Brain microvascular endothelial cell (primary cell): ENCODE data around the gene BCHE.

Source experiments
- DNase-seq: peaks from one replicate; pipeline ENCODE4 v3.0.0-alpha.2; 2020
- H3K27ac ChIP-seq: fragments of 250-450 bp; sonication (Bioruptor Pico); 2 replicates; pipeline ENCODE4 v1.5.1; 2020; ENCODE audit warnings: mild to moderate bottlenecking, moderate library complexity
- H3K27me3 ChIP-seq: fragments of 250-450 bp; sonication (Bioruptor Pico); replicated peaks from 2 replicates; pipeline ENCODE4 v1.5.1; 2020; ENCODE audit warnings: mild to moderate bottlenecking
- H3K36me3 ChIP-seq: fragments of 250-450 bp; sonication (Bioruptor Pico); replicated peaks from 2 replicates; pipeline ENCODE4 v1.5.1; 2020; ENCODE audit warnings: mild to moderate bottlenecking
- H3K4me3 ChIP-seq: 2 replicates; pipeline ENCODE4 v1.5.1; 2011; ENCODE audit warnings: low read depth, mild to moderate bottlenecking, control low read depth, low read length, moderate library complexity
- in situ Hi-C: cut with HindIII; loops from 2 replicates; pipeline ENCODE4 v1.10.0; 2017; ENCODE audit warnings: low sequenced_read_pairs, low pct_ligation_motif_present
- TF ChIP-seq, protein P1 (sequence below): IDR thresholded peaks from 2 replicates; pipeline ENCODE4 v1.5.1; 2011; ENCODE audit warnings: low read depth, mild to moderate bottlenecking, moderate library complexity, low read length, control low read depth, inconsistent platforms; ENCODE audit errors: missing control alignments

The BCHE gene

DNA sequence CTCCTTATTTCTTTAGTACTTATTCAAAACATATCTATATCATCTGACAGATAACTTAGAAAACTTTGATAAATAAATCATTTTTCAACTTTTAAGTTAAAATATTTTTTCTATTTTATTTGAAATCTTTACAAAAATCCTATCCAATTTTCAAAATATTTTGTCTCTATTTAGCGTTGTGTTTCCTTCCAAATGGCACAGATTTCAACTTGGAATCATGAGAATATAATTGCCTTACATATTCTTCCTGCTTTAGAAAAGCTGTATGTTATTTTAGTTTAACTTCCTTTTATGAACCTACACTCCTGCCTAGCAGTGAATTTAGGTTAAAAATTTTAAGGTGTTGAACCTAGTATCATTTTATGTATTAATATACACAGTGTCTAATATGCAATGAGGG is 38.2 kb downstream of the BCHE start:
- H3K36me3 ChIP-seq = no peaks in the 10 kb centered on the region
- H3K27me3 ChIP-seq = no peaks in the 10 kb centered on the region
- H3K27ac ChIP-seq = no peak overlapping the region
- H3K4me3 ChIP-seq = no peak overlapping the region
- in situ Hi-C loops = no loop called here
- no peak for DNase-seq
- TF ChIP-seq, protein P1, sequence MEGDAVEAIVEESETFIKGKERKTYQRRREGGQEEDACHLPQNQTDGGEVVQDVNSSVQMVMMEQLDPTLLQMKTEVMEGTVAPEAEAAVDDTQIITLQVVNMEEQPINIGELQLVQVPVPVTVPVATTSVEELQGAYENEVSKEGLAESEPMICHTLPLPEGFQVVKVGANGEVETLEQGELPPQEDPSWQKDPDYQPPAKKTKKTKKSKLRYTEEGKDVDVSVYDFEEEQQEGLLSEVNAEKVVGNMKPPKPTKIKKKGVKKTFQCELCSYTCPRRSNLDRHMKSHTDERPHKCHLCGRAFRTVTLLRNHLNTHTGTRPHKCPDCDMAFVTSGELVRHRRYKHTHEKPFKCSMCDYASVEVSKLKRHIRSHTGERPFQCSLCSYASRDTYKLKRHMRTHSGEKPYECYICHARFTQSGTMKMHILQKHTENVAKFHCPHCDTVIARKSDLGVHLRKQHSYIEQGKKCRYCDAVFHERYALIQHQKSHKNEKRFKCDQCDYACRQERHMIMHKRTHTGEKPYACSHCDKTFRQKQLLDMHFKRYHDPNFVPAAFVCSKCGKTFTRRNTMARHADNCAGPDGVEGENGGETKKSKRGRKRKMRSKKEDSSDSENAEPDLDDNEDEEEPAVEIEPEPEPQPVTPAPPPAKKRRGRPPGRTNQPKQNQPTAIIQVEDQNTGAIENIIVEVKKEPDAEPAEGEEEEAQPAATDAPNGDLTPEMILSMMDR = no peak

DNA sequence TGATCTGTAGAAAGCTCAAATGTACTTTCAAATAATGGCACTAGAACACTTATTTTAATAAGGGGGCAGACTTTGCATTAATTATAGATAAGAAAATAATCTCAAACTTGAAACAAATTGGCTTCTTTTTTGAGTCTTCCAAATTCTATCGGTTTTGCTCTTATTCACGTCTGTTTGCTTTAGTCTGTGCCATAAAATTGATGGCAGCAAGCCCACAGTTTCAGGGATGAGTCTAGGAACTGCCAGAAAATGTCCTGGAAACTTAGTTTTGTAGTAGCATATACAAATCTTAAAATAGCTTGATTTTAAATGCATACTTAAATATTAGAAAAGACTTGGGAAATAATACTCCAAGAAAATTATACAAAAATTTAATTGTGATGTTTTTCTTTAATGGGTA is 39.7 kb downstream of the BCHE start:
- H3K36me3 ChIP-seq = no peaks in the 10 kb centered on the region
- H3K27ac ChIP-seq = no peak overlapping the region
- in situ Hi-C loops = no loop called here
- no peak for DNase-seq
- TF ChIP-seq, protein P1 = no peak
- no peaks in the 10 kb centered on the region for H3K27me3 ChIP-seq
- no peak overlapping the region for H3K4me3 ChIP-seq

DNA sequence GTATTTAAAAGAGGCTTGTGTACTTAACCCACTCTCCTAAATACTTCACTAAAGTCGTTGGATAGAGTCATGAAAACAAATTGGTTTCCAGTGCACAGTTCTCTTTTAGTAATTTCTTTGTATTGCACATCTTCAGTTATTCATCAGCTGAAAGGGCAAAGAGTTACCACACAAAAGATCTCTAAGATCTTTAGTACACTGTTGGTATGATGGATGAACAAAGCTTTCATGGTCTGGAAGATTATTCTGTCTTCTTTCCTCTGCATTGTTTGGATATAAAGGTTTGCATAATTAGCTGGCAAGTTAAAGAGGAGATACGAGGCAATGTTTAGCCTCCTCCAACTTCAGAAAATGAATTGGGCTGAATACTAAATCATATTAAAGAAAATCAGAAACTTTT is 40.5 kb downstream of the BCHE start:
- H3K36me3 ChIP-seq = no peaks in the 10 kb centered on the region
- H3K27ac ChIP-seq = no peak overlapping the region
- TF ChIP-seq, protein P1 = no peak
- H3K4me3 ChIP-seq = no peak overlapping the region
- no peaks in the 10 kb centered on the region for H3K27me3 ChIP-seq
- DNase-seq = no peak
- in situ Hi-C loops = no loop called here

DNA sequence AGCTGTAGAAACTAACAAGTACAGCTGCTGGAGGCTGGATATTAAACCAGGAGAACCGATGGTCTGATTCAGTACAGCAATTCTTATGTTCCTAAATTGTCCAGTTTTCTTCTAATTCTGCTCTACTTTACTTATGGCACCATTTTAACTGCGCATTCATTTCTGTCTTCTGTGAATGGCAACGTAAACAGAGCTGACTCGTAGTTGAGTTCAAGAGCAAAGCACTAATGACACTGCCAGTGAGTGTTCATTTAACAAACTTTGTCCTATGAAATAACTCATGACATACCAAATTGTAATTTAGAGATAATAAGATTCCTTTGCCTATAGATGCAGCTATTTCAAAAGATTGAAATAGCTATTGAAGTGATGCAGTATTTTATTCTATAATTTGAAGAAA is 48.7 kb downstream of the BCHE start:
- Histone ChIP-seq H3K4me3 (no peak overlapping the region), H3K27ac (no peak overlapping the region), H3K27me3 (no peaks in the 10 kb centered on the region), H3K36me3 (no peaks in the 10 kb centered on the region)
- DNase-seq = no peak
- TF ChIP-seq, protein P1 = no peak
- in situ Hi-C loops = no loop called here

DNA sequence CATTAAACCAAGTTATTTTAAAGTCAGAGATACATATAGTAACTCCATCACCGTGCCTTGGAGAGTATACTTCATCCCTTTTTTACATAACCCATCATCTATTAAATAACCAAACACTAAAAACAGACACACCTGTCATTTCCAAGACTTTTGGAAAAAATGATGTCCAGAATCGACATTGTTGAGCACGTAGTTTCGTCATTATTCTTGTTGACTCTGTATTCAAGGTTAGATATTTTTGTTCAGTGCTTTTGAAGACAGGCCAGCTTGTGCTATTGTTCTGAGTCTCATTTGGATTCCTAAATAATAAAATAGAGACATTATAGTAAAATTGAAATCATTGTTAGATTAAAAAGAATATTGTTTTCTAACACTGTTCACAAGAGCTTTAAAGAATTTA is 51.2 kb downstream of the BCHE start:
- DNase-seq = no peak
- Histone ChIP-seq H3K27ac (no peak overlapping the region), H3K27me3 (no peaks in the 10 kb centered on the region), H3K36me3 (no peaks in the 10 kb centered on the region), H3K4me3 (no peak overlapping the region)
- TF ChIP-seq, protein P1 = no peak
- in situ Hi-C loops = no loop called here

DNA sequence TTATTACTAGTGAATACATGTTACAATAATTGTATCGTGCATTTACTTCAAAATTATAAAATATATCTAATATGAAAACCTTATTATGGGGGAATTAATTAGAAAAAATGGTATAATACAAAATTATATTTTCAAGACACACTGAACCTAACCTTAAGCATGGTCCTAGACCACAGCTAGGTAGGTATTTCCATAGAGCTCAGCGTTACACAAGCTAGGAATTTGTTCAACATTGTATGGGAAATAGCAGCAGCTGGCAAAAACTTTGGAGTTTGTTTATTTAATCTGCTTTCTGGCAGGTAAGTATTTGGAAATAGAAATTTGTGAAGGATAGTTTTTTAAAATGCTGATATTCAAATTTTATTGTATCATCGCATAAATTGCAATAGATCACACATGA is 52.9 kb downstream of the BCHE start:
- H3K27ac ChIP-seq = no peak overlapping the region
- H3K4me3 ChIP-seq = no peak overlapping the region
- no peaks in the 10 kb centered on the region for H3K36me3 ChIP-seq
- TF ChIP-seq, protein P1 = no peak
- no peaks in the 10 kb centered on the region for H3K27me3 ChIP-seq
- no peak for DNase-seq
- in situ Hi-C loops = no loop called here
